H1 (cell line): ENCODE results near the gene MKI67. TPM values are rescaled to one million over a fixed set of nuclear protein-coding genes. Genes with fewer than 3 reads are reported as not detected.

Source experiments
- CREB1 ChIP-seq: IDR thresholded peaks from 2 replicates; pipeline ENCODE4 v1.6.1; 2012; ENCODE audit warnings: inconsistent platforms
- FOSL1 ChIP-seq: IDR thresholded peaks from 2 replicates; pipeline ENCODE4 v1.6.1; 2011; ENCODE audit warnings: mild to moderate bottlenecking, low read depth, low read length, moderate library complexity; ENCODE audit not compliant: insufficient read depth
- MAFK ChIP-seq: IDR thresholded peaks from 2 replicates; pipeline ENCODE4 v1.6.1; 2012; ENCODE audit warnings: low read depth, mild to moderate bottlenecking, improper control_type of control experiment, low read length
- RAD21 ChIP-seq, 2 experiments: IDR thresholded peaks in 1 of 2; conservative IDR thresholded peaks in 1 of 2; 2 replicates each; pipeline ENCODE4 v1.6.1; 2011; ENCODE audit warnings: low read depth in 2 of 2, low read length in 2 of 2, improper control_type of control experiment in 1 of 2, inconsistent platforms in 1 of 2, mild to moderate bottlenecking in 1 of 2, moderate library complexity in 1 of 2
- RBBP5 ChIP-seq: IDR thresholded peaks from 2 replicates; pipeline ENCODE4 v1.7.1; 2012; ENCODE audit warnings: low read depth, mild to moderate bottlenecking, inconsistent platforms, low read length, moderate library complexity, borderline replicate concordance
- RNF2 ChIP-seq: fragments of 200-900, 300-1000 bp; sonication (generic); IDR thresholded peaks from 2 replicates; pipeline ENCODE4 v1.7.1; 2016; ENCODE audit warnings: borderline replicate concordance, low read depth, mild to moderate bottlenecking, antibody characterized with exemption, low read length; ENCODE audit not compliant: poor library complexity, severe bottlenecking; ENCODE audit errors: missing control alignments
- TAF7 ChIP-seq: optimal IDR thresholded peaks from 2 replicates; pipeline ENCODE3; 2011; ENCODE audit warnings: low read depth, mild to moderate bottlenecking, inconsistent platforms, low read length, moderate library complexity, borderline replicate concordance
- TCF12 ChIP-seq: IDR thresholded peaks from 2 replicates; pipeline ENCODE4 v1.6.1; 2011; ENCODE audit warnings: low read depth, mild to moderate bottlenecking, low read length
- polyA plus RNA-seq, 7 experiments: library from polyadenylated mRNA; depleted of rRNA in 3 of 7; stranded (reverse) in 5 of 7; unstranded in 2 of 7; fragments of >200 nt in 5 of 7; fragments of 200-250 nt in 2 of 7; gene quantifications; 1 replicate in 5 of 7; 2 replicates in 1 of 7; 4 replicates in 1 of 7; pipeline versions ENCODE4 v1.2.1 to v1.2.3, GENCODE V29; 2011 to 2013; ENCODE audit warnings: missing spikeins in 2 of 7, mixed read lengths in 2 of 7
- total RNA-seq: library from RNA; stranded (reverse); fragmentation: NEBNext Ultra II Directional; extraction: Animal tissue kit (Norgen Biotek cat#: 25700); gene quantifications from 2 replicates; pipeline ENCODE4 v1.2.1, GENCODE V29; 2021
- TF ChIP-seq, protein P1 (sequence below): IDR thresholded peaks from 2 replicates; pipeline ENCODE4 v1.6.1; 2012; ENCODE audit warnings: low read length, inconsistent platforms
- TF ChIP-seq, protein P2 (sequence below): IDR thresholded peaks from 2 replicates; pipeline ENCODE4 v1.6.1; 2011; ENCODE audit warnings: low read depth, mild to moderate bottlenecking, low read length; ENCODE audit not compliant: insufficient read depth

MKI67 gene
- total and polyA plus RNA-seq, 2 of the 8 experiments (the other 6 are each of a cell fraction or from before 2014, with no cell fraction given): 15.8 to 85.1 TPM

DNA sequence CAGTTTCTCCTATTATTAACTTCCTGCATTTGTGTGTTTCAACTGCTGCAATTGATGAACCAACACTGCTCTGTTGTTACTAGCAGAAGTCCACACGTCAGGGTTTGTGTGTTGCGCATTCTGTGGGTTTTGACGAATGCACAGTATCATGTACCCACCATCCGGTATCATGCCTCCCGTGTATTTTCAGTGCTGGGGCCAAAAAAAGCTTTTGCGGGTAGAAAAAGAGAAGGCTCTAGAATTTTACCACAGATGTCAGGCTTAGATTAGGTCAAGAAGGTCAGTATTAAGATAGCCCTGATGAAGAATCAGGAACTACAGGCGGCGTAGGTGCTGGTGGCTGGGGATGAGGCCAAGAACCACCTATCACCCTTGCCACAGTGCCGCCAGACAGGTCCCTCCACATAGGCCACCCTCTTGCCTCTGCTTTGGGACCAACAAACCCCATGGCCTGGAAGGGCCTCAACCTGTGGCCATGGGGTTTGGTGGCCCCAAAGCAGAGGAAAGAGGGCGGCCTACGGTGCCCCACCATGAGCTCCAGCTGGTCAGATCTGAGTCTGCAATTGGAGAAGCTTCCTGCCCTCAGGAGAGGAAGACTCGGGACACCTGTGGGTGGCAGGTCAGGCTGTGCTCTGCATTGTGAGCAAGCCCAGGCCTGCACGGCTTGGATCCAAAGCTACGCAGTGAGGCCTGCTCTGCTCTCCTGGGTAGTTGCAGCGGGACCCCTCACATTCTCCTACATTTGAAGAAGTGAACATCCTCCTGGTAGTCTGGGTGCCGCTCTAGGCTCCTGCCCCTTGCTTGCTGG, 71.9 kb downstream of the MKI67 start (continued):
- no peak for TF ChIP-seq RNF2
- no peak for TF ChIP-seq TCF12
- TF ChIP-seq, protein P1, sequence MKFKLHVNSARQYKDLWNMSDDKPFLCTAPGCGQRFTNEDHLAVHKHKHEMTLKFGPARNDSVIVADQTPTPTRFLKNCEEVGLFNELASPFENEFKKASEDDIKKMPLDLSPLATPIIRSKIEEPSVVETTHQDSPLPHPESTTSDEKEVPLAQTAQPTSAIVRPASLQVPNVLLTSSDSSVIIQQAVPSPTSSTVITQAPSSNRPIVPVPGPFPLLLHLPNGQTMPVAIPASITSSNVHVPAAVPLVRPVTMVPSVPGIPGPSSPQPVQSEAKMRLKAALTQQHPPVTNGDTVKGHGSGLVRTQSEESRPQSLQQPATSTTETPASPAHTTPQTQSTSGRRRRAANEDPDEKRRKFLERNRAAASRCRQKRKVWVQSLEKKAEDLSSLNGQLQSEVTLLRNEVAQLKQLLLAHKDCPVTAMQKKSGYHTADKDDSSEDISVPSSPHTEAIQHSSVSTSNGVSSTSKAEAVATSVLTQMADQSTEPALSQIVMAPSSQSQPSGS: no peak
- TF ChIP-seq FOSL1: no peak
- no peak for TF ChIP-seq RBBP5
- TF ChIP-seq, protein P2, sequence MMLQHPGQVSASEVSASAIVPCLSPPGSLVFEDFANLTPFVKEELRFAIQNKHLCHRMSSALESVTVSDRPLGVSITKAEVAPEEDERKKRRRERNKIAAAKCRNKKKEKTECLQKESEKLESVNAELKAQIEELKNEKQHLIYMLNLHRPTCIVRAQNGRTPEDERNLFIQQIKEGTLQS: no peak
- TF ChIP-seq TAF7: no peak
- no peak for TF ChIP-seq CREB1
- no peak for TF ChIP-seq RAD21 (IDR thresholded peaks at IDR 0.05 in 1 of 2, conservative IDR thresholded peaks at IDR 0.05 in 1 of 2; ENCODE audit: low read depth in 2 of 2, low read length in 2 of 2)
- no peak for TF ChIP-seq MAFK
